ENCODE measurements around the gene OSBPL5. TPM values are rescaled to one million over a fixed set of nuclear protein-coding genes. Genes with fewer than 3 reads are reported as not detected.

The OSBPL5 gene
- total and polyA plus RNA-seq, 9 of the 15 experiments (the other 6 are each of a cell fraction or from before 2014, with no cell fraction given): 0.06 to 14.8 (median 3.2) TPM

DNA sequence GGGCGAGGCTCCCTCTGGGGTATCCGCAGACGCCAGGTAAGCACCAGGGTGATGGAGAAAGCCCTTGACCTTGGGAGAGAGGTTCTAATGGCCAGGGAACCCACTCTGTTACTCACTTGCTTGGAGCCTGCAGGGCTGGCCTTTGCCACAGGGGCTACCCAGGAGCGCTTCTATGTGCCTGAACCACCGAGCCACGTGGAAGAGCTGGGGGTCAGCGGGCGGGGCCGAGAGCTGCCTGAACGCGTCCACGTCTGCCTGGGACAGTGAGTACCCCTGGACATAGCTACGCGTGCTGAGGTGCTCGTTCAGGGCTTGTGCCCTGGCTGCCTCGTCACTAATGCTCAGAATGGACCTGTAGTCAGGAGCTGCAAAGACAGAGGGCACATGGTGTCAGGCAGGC, 117.5 kb downstream of the OSBPL5 start:
- TF ChIP-seq CHD2 (IDR thresholded peaks at IDR 0.05; ENCODE audit: low read depth, low read length) (no peak), MAX (CRISPR knock-in tag; IDR thresholded peaks at IDR 0.05) (no peak), POLR2G (IDR thresholded peaks at IDR 0.05; ENCODE audit: low read depth, low read length) (peak; percentile 55)
- peaks cover 58% of the 10 kb centered on the region for H3K36me3 ChIP-seq (ENCODE audit: control insufficient read depth, insufficient read depth, low read length)
- no peak for FAIRE-seq
- 91% methylated on average over 16 of the region's 16 CpGs for WGBS (ENCODE audit: insufficient coverage, low coverage, missing lambda C conversion rate)
- H3K9ac ChIP-seq (ENCODE audit: insufficient read depth in 1 of 2, low read depth in 2 of 2, low read length in 2 of 2): peak overlapping the region in 1 of 2 experiments; percentile 62; a peak in 1 of 4 replicates
- no peak overlapping the region for H2AFZ ChIP-seq (ENCODE audit: low read depth, low read length)
- H3K9me1 ChIP-seq (ENCODE audit: control insufficient read depth, insufficient read depth, low read length): peaks cover 28% of the 10 kb centered on the region
- peaks cover 7 to 38% of the 10 kb centered on the region in 2 experiments; a peak in 4 of 5 replicates for H3K4me1 ChIP-seq (replicated peaks in 1 of 2; ENCODE audit: control insufficient read depth in 2 of 2, insufficient read depth in 2 of 2, low read length in 2 of 2)
- no peak overlapping the region for H3K4me2 ChIP-seq (ENCODE audit: insufficient read depth, low read length)
- peaks cover 91% of the 10 kb centered on the region for H3K79me2 ChIP-seq (ENCODE audit: control insufficient read depth, insufficient read depth, low read length)
- H3K4me3 ChIP-seq: no peak overlapping the region
- no peak for DNase-seq (ENCODE audit: extremely low read depth in 1 of 4, low spot score in 3 of 4)
- in situ Hi-C loops (cut with MboI): no loop called here
- intact Hi-C loops (cut with micrococcal nuclease): no loop called here
- H3K9me3 ChIP-seq (replicated peaks; ENCODE audit: control insufficient read depth, insufficient read depth, low read depth, low read length): no peaks in the 10 kb centered on the region
- ChIA-PET CTCF (ENCODE audit: low intra/inter-chr PET ratio) (no interaction called here), POLR2A (interaction anchor here (0.6 to 0.7 kb wide), 3 partner anchors 11 to 355 kb away, joined by 3 to 4 read pairs (median 3); no protein-coding TSS in a partner anchor)
- peaks cover 80% of the 10 kb centered on the region for H4K20me1 ChIP-seq (replicated peaks; ENCODE audit: control insufficient read depth, insufficient read depth, low read length)
- BruUV-seq (replicated peaks): no TSS peak
- no peak overlapping the region for H3K27ac ChIP-seq (ENCODE audit: extremely low read depth, low read depth, low read length)
- ATAC-seq: no peak
- H3K27me3 ChIP-seq (ENCODE audit: control insufficient read depth in 2 of 2, insufficient read depth in 2 of 2, low read length in 2 of 2): no peaks in the 10 kb centered on the region

GRCh38 chr11:3046641-3047040, 118.5 kb downstream of the OSBPL5 start:
- H4K20me1 ChIP-seq (replicated peaks; ENCODE audit: control insufficient read depth, insufficient read depth, low read length): peaks cover 79% of the 10 kb centered on the region
- FAIRE-seq: no peak
- POLR2A ChIA-PET: interaction anchor here (0.6 to 0.7 kb wide), 3 partner anchors 9 to 751 kb away, joined by 3 to 4 read pairs (median 3); partner anchors contain the start of gene NUP98
- CTCF ChIA-PET (ENCODE audit: low intra/inter-chr PET ratio): no interaction called here
- intact Hi-C loops (cut with micrococcal nuclease): no loop called here
- no peak overlapping the region; a peak in 1 of 4 replicates for H3K9ac ChIP-seq (ENCODE audit: insufficient read depth in 1 of 2, low read depth in 2 of 2, low read length in 2 of 2)
- DNase-seq (ENCODE audit: extremely low read depth in 1 of 4, low spot score in 3 of 4): no peak
- peaks cover 26% of the 10 kb centered on the region for H3K9me1 ChIP-seq (ENCODE audit: control insufficient read depth, insufficient read depth, low read length)
- H3K79me2 ChIP-seq (ENCODE audit: control insufficient read depth, insufficient read depth, low read length): peaks cover 81% of the 10 kb centered on the region
- H3K4me3 ChIP-seq: no peak overlapping the region
- H2AFZ ChIP-seq (ENCODE audit: low read depth, low read length): no peak overlapping the region
- H3K27me3 ChIP-seq (ENCODE audit: control insufficient read depth in 2 of 2, insufficient read depth in 2 of 2, low read length in 2 of 2): no peaks in the 10 kb centered on the region
- in situ Hi-C loops (cut with MboI): no loop called here
- H3K4me2 ChIP-seq (ENCODE audit: insufficient read depth, low read length): no peak overlapping the region
- no peaks in the 10 kb centered on the region for H3K9me3 ChIP-seq (replicated peaks; ENCODE audit: control insufficient read depth, insufficient read depth, low read depth, low read length)
- ATAC-seq: no peak
- no TSS peak for BruUV-seq (replicated peaks)
- H3K36me3 ChIP-seq (ENCODE audit: control insufficient read depth, insufficient read depth, low read length): peaks cover 60% of the 10 kb centered on the region
- 80% methylated on average over 8 of the region's 8 CpGs for WGBS (ENCODE audit: insufficient coverage, low coverage, missing lambda C conversion rate)
- H3K27ac ChIP-seq (ENCODE audit: extremely low read depth, low read depth, low read length): no peak overlapping the region
- H3K4me1 ChIP-seq (replicated peaks in 1 of 2; ENCODE audit: control insufficient read depth in 2 of 2, insufficient read depth in 2 of 2, low read length in 2 of 2): peaks cover 2 to 28% of the 10 kb centered on the region in 2 experiments; a peak in 4 of 5 replicates
- TF ChIP-seq POLR3A (IDR thresholded peaks at IDR 0.05; ENCODE audit: borderline replicate concordance, extremely low read depth, insufficient read depth, insufficient read length) (no peak), PTBP1 (IDR thresholded peaks at IDR 0.05; ENCODE audit: low read depth, low read length) (no peak), RBM34 (IDR thresholded peaks at IDR 0.05; ENCODE audit: borderline replicate concordance, insufficient read depth, low read length) (no peak), NR3C1 (CRISPR knock-in tag; IDR thresholded peaks at IDR 0.05) (no peak), HMGXB4 (CRISPR knock-in tag; IDR thresholded peaks at IDR 0.05) (no peak), CBX5 (IDR thresholded peaks at IDR 0.05; ENCODE audit: borderline replicate concordance, low read depth) (no peak), ZFP1 (CRISPR knock-in tag; IDR thresholded peaks at IDR 0.05) (no peak), ZC3H8 (IDR thresholded peaks at IDR 0.05) (no peak), ZNF583 (CRISPR knock-in tag; IDR thresholded peaks at IDR 0.05) (no peak)
- TF ChIP-seq, protein P1, sequence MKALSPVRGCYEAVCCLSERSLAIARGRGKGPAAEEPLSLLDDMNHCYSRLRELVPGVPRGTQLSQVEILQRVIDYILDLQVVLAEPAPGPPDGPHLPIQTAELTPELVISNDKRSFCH (CRISPR knock-in tag; IDR thresholded peaks at IDR 0.05): no peak
- TF ChIP-seq, protein P1 (tag; IDR thresholded peaks at IDR 0.05): no peak
